ENCODE results near the gene REPS2. TPM values are rescaled to one million over a fixed set of nuclear protein-coding genes. Genes with fewer than 3 reads are reported as not detected.

Gene REPS2
- total and polyA plus RNA-seq, 7 experiments from 2014 or later: 0.21 to 6.2 (median 1.9) TPM; not detected in 2

GRCh38 chrX:17164941-17165340 lies 218.5 kb downstream of the REPS2 start:
- CTCF ChIA-PET: no interaction called here
- intact Hi-C loops (cut with micrococcal nuclease): no loop called here
- Mint-ChIP-seq H3K27ac (no peak overlapping the region), H3K9me3 (peaks cover 0 to 55% (median 11%) of the 10 kb centered on the region in 11 donors), H3K4me1 (no peaks in the 10 kb centered on the region), H3K36me3 (peaks cover 0 to 8% (median 0%) of the 10 kb centered on the region in 5 donors), H3K27me3 (no peaks in the 10 kb centered on the region), H3K4me3 (no peak overlapping the region)
- POLR2A ChIA-PET: no interaction called here
- Histone ChIP-seq H3K4me3 (ENCODE audit: low read length) (no peak overlapping the region), H3K27me3 (ENCODE audit: control insufficient read depth in 2 of 2, insufficient read depth in 2 of 2, low read length in 2 of 2) (no peaks in the 10 kb centered on the region), H3K36me3 (ENCODE audit: control insufficient read depth in 2 of 3, insufficient read depth in 3 of 3, low read length in 3 of 3) (no peaks in the 10 kb centered on the region), H3K27ac (ENCODE audit: low read depth, low read length) (no peak overlapping the region), H3K4me1 (ENCODE audit: control insufficient read depth in 2 of 2, insufficient read depth in 2 of 2, low read length in 2 of 2) (no peaks in the 10 kb centered on the region), H3K9me3 (ENCODE audit: control insufficient read depth in 2 of 3, low read length in 3 of 3) (peaks cover 0 to 4% (median 4%) of the 10 kb centered on the region in 3 experiments)
- ATAC-seq (no peak), DNase-seq (no peak)

GRCh38 chrX:17167915-17168314 lies 221.5 kb downstream of the REPS2 start:
- no peaks in the 10 kb centered on the region for H3K36me3 ChIP-seq (ENCODE audit: control insufficient read depth in 2 of 3, insufficient read depth in 3 of 3, low read length in 3 of 3)
- H3K27ac ChIP-seq (ENCODE audit: low read depth, low read length): no peak overlapping the region
- H3K4me1 Mint-ChIP-seq: no peaks in the 10 kb centered on the region
- DNase-seq (no peak), ATAC-seq (no peak)
- no peak overlapping the region for H3K4me3 Mint-ChIP-seq
- intact Hi-C loops (cut with micrococcal nuclease): no loop called here
- H3K4me1 ChIP-seq (ENCODE audit: control insufficient read depth in 2 of 2, insufficient read depth in 2 of 2, low read length in 2 of 2): no peaks in the 10 kb centered on the region
- peaks cover 0 to 33% (median 8%) of the 10 kb centered on the region in 11 donors for H3K9me3 Mint-ChIP-seq
- H3K27me3 ChIP-seq (ENCODE audit: control insufficient read depth in 2 of 2, insufficient read depth in 2 of 2, low read length in 2 of 2): no peaks in the 10 kb centered on the region
- H3K9me3 ChIP-seq (ENCODE audit: control insufficient read depth in 2 of 3, low read length in 3 of 3): no peaks in the 10 kb centered on the region
- CTCF ChIA-PET: no interaction called here
- H3K27me3 Mint-ChIP-seq: no peaks in the 10 kb centered on the region
- H3K36me3 Mint-ChIP-seq: peaks cover 0 to 8% (median 0%) of the 10 kb centered on the region in 5 donors
- POLR2A ChIA-PET: no interaction called here
- H3K27ac Mint-ChIP-seq: no peak overlapping the region
- no peak overlapping the region for H3K4me3 ChIP-seq (ENCODE audit: low read length)

- ChIA-PET CTCF (no interaction called here), POLR2A (no interaction called here)
- no peak for DNase-seq
Measured at GRCh38 chrX:17170973-17171372, 224.5 kb downstream of the REPS2 start.

GRCh38 chrX:17174671-17175070 lies 228.2 kb downstream of the REPS2 start:
- H3K4me1 Mint-ChIP-seq: no peaks in the 10 kb centered on the region
- H3K27me3 Mint-ChIP-seq: no peaks in the 10 kb centered on the region
- H3K27ac Mint-ChIP-seq: no peak overlapping the region
- H3K9me3 Mint-ChIP-seq: peaks cover 0 to 5% (median 0%) of the 10 kb centered on the region in 11 donors
- ATAC-seq: no peak
- H3K27ac ChIP-seq (ENCODE audit: low read depth, low read length): no peak overlapping the region
- ChIA-PET CTCF (no interaction called here), POLR2A (no interaction called here)
- no peaks in the 10 kb centered on the region for H3K9me3 ChIP-seq (ENCODE audit: control insufficient read depth in 2 of 3, low read length in 3 of 3)
- no peaks in the 10 kb centered on the region for H3K36me3 ChIP-seq (ENCODE audit: control insufficient read depth in 2 of 3, insufficient read depth in 3 of 3, low read length in 3 of 3)
- H3K4me3 ChIP-seq (ENCODE audit: low read length): no peak overlapping the region
- DNase-seq: no peak
- H3K36me3 Mint-ChIP-seq: no peaks in the 10 kb centered on the region
- no peaks in the 10 kb centered on the region for H3K27me3 ChIP-seq (ENCODE audit: control insufficient read depth in 2 of 2, insufficient read depth in 2 of 2, low read length in 2 of 2)
- H3K4me1 ChIP-seq (ENCODE audit: control insufficient read depth in 2 of 2, insufficient read depth in 2 of 2, low read length in 2 of 2): no peaks in the 10 kb centered on the region
- intact Hi-C loops (cut with micrococcal nuclease): no loop called here
- no peak overlapping the region for H3K4me3 Mint-ChIP-seq

More at GRCh38 chrX:17170973-17171372, 224.5 kb downstream of the REPS2 start:
- no peaks in the 10 kb centered on the region for H3K27me3 ChIP-seq (ENCODE audit: control insufficient read depth in 2 of 2, insufficient read depth in 2 of 2, low read length in 2 of 2)
- H3K9me3 Mint-ChIP-seq: peaks cover 0 to 6% (median 0%) of the 10 kb centered on the region in 11 donors
- no peak overlapping the region for H3K4me3 ChIP-seq (ENCODE audit: low read length)
- H3K9me3 ChIP-seq (ENCODE audit: control insufficient read depth in 2 of 3, low read length in 3 of 3): no peaks in the 10 kb centered on the region
- no peaks in the 10 kb centered on the region for H3K36me3 ChIP-seq (ENCODE audit: control insufficient read depth in 2 of 3, insufficient read depth in 3 of 3, low read length in 3 of 3)
- no peak for ATAC-seq
- no peak overlapping the region for H3K4me3 Mint-ChIP-seq
- no peaks in the 10 kb centered on the region for H3K4me1 Mint-ChIP-seq
- H3K4me1 ChIP-seq (ENCODE audit: control insufficient read depth in 2 of 2, insufficient read depth in 2 of 2, low read length in 2 of 2): no peaks in the 10 kb centered on the region
- no peak overlapping the region for H3K27ac ChIP-seq (ENCODE audit: low read depth, low read length)
- H3K27ac Mint-ChIP-seq: no peak overlapping the region
- no peaks in the 10 kb centered on the region for H3K36me3 Mint-ChIP-seq
- intact Hi-C loops (cut with micrococcal nuclease): no loop called here
- H3K27me3 Mint-ChIP-seq: no peaks in the 10 kb centered on the region

GRCh38 chrX:17182317-17182716 lies 235.9 kb downstream of the REPS2 start:
- CTCF ChIA-PET: no interaction called here
- Histone ChIP-seq H3K4me3 (ENCODE audit: low read length) (no peak overlapping the region), H3K27me3 (ENCODE audit: control insufficient read depth in 2 of 2, insufficient read depth in 2 of 2, low read length in 2 of 2) (no peaks in the 10 kb centered on the region), H3K36me3 (ENCODE audit: control insufficient read depth in 2 of 3, insufficient read depth in 3 of 3, low read length in 3 of 3) (no peaks in the 10 kb centered on the region), H3K4me1 (ENCODE audit: control insufficient read depth in 2 of 2, insufficient read depth in 2 of 2, low read length in 2 of 2) (no peaks in the 10 kb centered on the region), H3K27ac (ENCODE audit: low read depth, low read length) (no peak overlapping the region), H3K9me3 (ENCODE audit: control insufficient read depth in 2 of 3, low read length in 3 of 3) (no peaks in the 10 kb centered on the region)
- no peak overlapping the region for H3K4me3 Mint-ChIP-seq
- POLR2A ChIA-PET: no interaction called here
- ATAC-seq (no peak), DNase-seq (no peak)
- H3K27ac Mint-ChIP-seq: no peak overlapping the region
- intact Hi-C loops (cut with micrococcal nuclease): no loop called here
- H3K4me1 Mint-ChIP-seq: peaks cover 0 to 1% (median 0%) of the 10 kb centered on the region in 7 donors
- H3K36me3 Mint-ChIP-seq: no peaks in the 10 kb centered on the region
- H3K27me3 Mint-ChIP-seq: peaks cover 0 to 6% (median 0%) of the 10 kb centered on the region in 5 donors
- H3K9me3 Mint-ChIP-seq: peaks cover 0 to 8% (median 0%) of the 10 kb centered on the region in 11 donors

- DNase-seq (no peak), ATAC-seq (no peak)
- H3K36me3 ChIP-seq (ENCODE audit: control insufficient read depth in 2 of 3, insufficient read depth in 3 of 3, low read length in 3 of 3): no peaks in the 10 kb centered on the region
- Mint-ChIP-seq H3K36me3 (no peaks in the 10 kb centered on the region), H3K4me3 (no peak overlapping the region), H3K27ac (no peak overlapping the region), H3K27me3 (peaks cover 0 to 6% (median 0%) of the 10 kb centered on the region in 5 donors), H3K4me1 (peaks cover 0 to 1% (median 0%) of the 10 kb centered on the region in 7 donors), H3K9me3 (peaks cover 0 to 5% (median 0%) of the 10 kb centered on the region in 11 donors)
- intact Hi-C loops (cut with micrococcal nuclease): no loop called here
- H3K4me1 ChIP-seq (ENCODE audit: control insufficient read depth in 2 of 2, insufficient read depth in 2 of 2, low read length in 2 of 2): no peaks in the 10 kb centered on the region
- POLR2A ChIA-PET: no interaction called here
- H3K4me3 ChIP-seq (ENCODE audit: low read length): no peak overlapping the region
- no peaks in the 10 kb centered on the region for H3K27me3 ChIP-seq (ENCODE audit: control insufficient read depth in 2 of 2, insufficient read depth in 2 of 2, low read length in 2 of 2)
- CTCF ChIA-PET: no interaction called here
- no peaks in the 10 kb centered on the region for H3K9me3 ChIP-seq (ENCODE audit: control insufficient read depth in 2 of 3, low read length in 3 of 3)
- no peak overlapping the region for H3K27ac ChIP-seq (ENCODE audit: low read depth, low read length)
Measured at GRCh38 chrX:17183566-17183965, 237.1 kb downstream of the REPS2 start.

- Mint-ChIP-seq H3K27me3 (peaks cover 0 to 6% (median 4%) of the 10 kb centered on the region in 5 donors), H3K27ac (no peak overlapping the region), H3K9me3 (peaks cover 0 to 10% (median 0%) of the 10 kb centered on the region in 11 donors), H3K4me1 (peaks cover 0 to 1% (median 0%) of the 10 kb centered on the region in 7 donors), H3K4me3 (no peak overlapping the region), H3K36me3 (no peaks in the 10 kb centered on the region)
- Histone ChIP-seq H3K36me3 (ENCODE audit: control insufficient read depth in 2 of 3, insufficient read depth in 3 of 3, low read length in 3 of 3) (no peaks in the 10 kb centered on the region), H3K27ac (ENCODE audit: low read depth, low read length) (no peak overlapping the region), H3K4me1 (ENCODE audit: control insufficient read depth in 2 of 2, insufficient read depth in 2 of 2, low read length in 2 of 2) (no peaks in the 10 kb centered on the region), H3K27me3 (ENCODE audit: control insufficient read depth in 2 of 2, insufficient read depth in 2 of 2, low read length in 2 of 2) (no peaks in the 10 kb centered on the region), H3K4me3 (ENCODE audit: low read length) (no peak overlapping the region), H3K9me3 (ENCODE audit: control insufficient read depth in 2 of 3, low read length in 3 of 3) (no peaks in the 10 kb centered on the region)
- CTCF ChIA-PET: no interaction called here
- intact Hi-C loops (cut with micrococcal nuclease): no loop called here
- ATAC-seq: no peak
- DNase-seq: no peak
- POLR2A ChIA-PET: no interaction called here
Measured at GRCh38 chrX:17185431-17185830, 239.0 kb downstream of the REPS2 start.
